H1 (cell line): Measurements from ENCODE around the gene FBXO5. TPM values are rescaled to one million over a fixed set of nuclear protein-coding genes. Genes with fewer than 3 reads are reported as not detected.

Experiments
- CTCF ChIA-PET: fragments of 300-600 bp; sonication (Branson Sonifier 250); formaldehyde crosslinking; loops from one replicate; lab custom pipeline; 2021; ENCODE audit not compliant: partially characterized antibody; lab: Charles Lee
- POLR2A ChIA-PET: fragments of 300-600 bp; sonication (Branson Sonifier 250); formaldehyde crosslinking; loops from one replicate; lab custom pipeline; 2021; ENCODE audit warnings: inconsistent platforms; ENCODE audit not compliant: partially characterized antibody; lab: Charles Lee
- DNase-seq, 2 experiments: peaks; one replicate each; pipeline versions ENCODE4 v3.0.0 to v3.0.0-alpha.2; 2010 to 2022; ENCODE audit warnings: low spot score in 2 of 2, low read depth in 1 of 2, mixed read lengths in 1 of 2
- FAIRE-seq: peaks from 2 replicates; lab custom pipeline; 2011; peaks lifted over from hg19 to GRCh38; lab: Jason Lieb, UNC
- H2AFZ ChIP-seq: 2 replicates; pipeline ENCODE4 v1.8.1; 2012; ENCODE audit warnings: low read length, inconsistent platforms
- H2AK5ac ChIP-seq: 2 replicates; pipeline ENCODE4 v1.6.1; 2013; ENCODE audit warnings: low read depth, low read length
- H2BK120ac ChIP-seq: replicated peaks from 2 replicates; pipeline ENCODE3; 2013; ENCODE audit warnings: low read depth, low read length, inconsistent platforms
- H2BK12ac ChIP-seq: 2 replicates; pipeline ENCODE4 v1.6.1; 2013; ENCODE audit warnings: low read depth, low read length
- H2BK15ac ChIP-seq: 2 replicates; pipeline ENCODE4 v1.6.1; 2013; ENCODE audit warnings: low read length
- H2BK20ac ChIP-seq: 2 replicates; pipeline ENCODE4 v1.6.1; 2013; ENCODE audit warnings: low read length
- H2BK5ac ChIP-seq: 2 replicates; pipeline ENCODE4 v1.6.1; 2013; ENCODE audit warnings: low read depth, low read length
- H3K14ac ChIP-seq: 2 replicates; pipeline ENCODE4 v1.6.1; 2013; ENCODE audit warnings: inconsistent platforms; ENCODE audit not compliant: insufficient read length
- H3K18ac ChIP-seq: 2 replicates; pipeline ENCODE4 v1.6.1; 2013; ENCODE audit warnings: low read length; ENCODE audit errors: extremely low read depth
- H3K23ac ChIP-seq: 2 replicates; pipeline ENCODE4 v1.6.1; 2013; ENCODE audit warnings: inconsistent platforms; ENCODE audit not compliant: insufficient read length
- H3K23me2 ChIP-seq: 2 replicates; pipeline ENCODE4 v1.6.1; 2013; ENCODE audit warnings: low read depth, low read length
- H3K27ac ChIP-seq: 2 replicates; pipeline ENCODE4 v1.6.1; 2011; ENCODE audit warnings: low read depth, low read length, inconsistent platforms
- H3K27me3 ChIP-seq, 4 experiments: replicated peaks in 1 of 4; 1 replicate in 1 of 4; 2 replicates in 3 of 4; pipeline versions ENCODE4 v1.6.1 to v1.8.1; 2011 to 2013; ENCODE audit warnings: low read length in 3 of 4, mild to moderate bottlenecking in 3 of 4, inconsistent platforms in 2 of 4, mixed read lengths in 2 of 4, moderate library complexity in 1 of 4; ENCODE audit not compliant: control insufficient read depth in 3 of 4, insufficient read depth in 3 of 4; ENCODE audit errors: extremely low read depth in 1 of 4
- H3K36me3 ChIP-seq, 4 experiments: 2 replicates each; pipeline versions ENCODE4 v1.6.1 to v1.8.1; 2011 to 2013; ENCODE audit warnings: mild to moderate bottlenecking in 4 of 4, low read length in 3 of 4, moderate library complexity in 2 of 4, control low read depth in 1 of 4, inconsistent platforms in 1 of 4; ENCODE audit not compliant: insufficient read depth in 4 of 4, control insufficient read depth in 2 of 4
- H3K4ac ChIP-seq: replicated peaks from 2 replicates; pipeline ENCODE3; 2013; ENCODE audit warnings: low read length, low read depth, mixed read lengths, inconsistent platforms; ENCODE audit not compliant: insufficient read length
- H3K4me1 ChIP-seq, 4 experiments: replicated peaks in 1 of 4; 1 replicate in 1 of 4; 2 replicates in 3 of 4; pipeline versions ENCODE4 v1.6.1 to v1.8.1; 2011 to 2013; ENCODE audit warnings: low read length in 3 of 4, inconsistent platforms in 2 of 4, mixed read lengths in 1 of 4; ENCODE audit not compliant: insufficient read depth in 4 of 4, control insufficient read depth in 3 of 4
- H3K4me2 ChIP-seq, 2 experiments: 2 replicates each; pipeline versions ENCODE4 v1.6.1 to v1.8.1; 2011 to 2013; ENCODE audit warnings: low read depth in 2 of 2, low read length in 2 of 2, control low read depth in 1 of 2, inconsistent platforms in 1 of 2, mild to moderate bottlenecking in 1 of 2; ENCODE audit not compliant: insufficient read depth in 1 of 2
- H3K4me3 ChIP-seq, 4 experiments: fragments of 200-600, 300-600 bp in 1 of 4; sonication (generic), shearing (Covaris generic), sonication (Bioruptor Twin) in 1 of 4; 2 replicates each; pipeline versions ENCODE4 v1.5.1 to v1.8.1; 2011 to 2016; ENCODE audit warnings: low read length in 4 of 4, low read depth in 3 of 4, control low read depth in 2 of 4, inconsistent platforms in 2 of 4, mild to moderate bottlenecking in 2 of 4, mixed read lengths in 1 of 4, moderate library complexity in 1 of 4; ENCODE audit not compliant: insufficient read depth in 2 of 4; ENCODE audit errors: extremely low read depth in 1 of 4
- H3K56ac ChIP-seq: replicated peaks from 2 replicates; pipeline ENCODE3; 2013; ENCODE audit warnings: low read depth, mild to moderate bottlenecking, mixed read lengths, low read length, inconsistent platforms; ENCODE audit not compliant: insufficient read length
- H3K79me1 ChIP-seq: 2 replicates; pipeline ENCODE4 v1.6.1; 2013; ENCODE audit warnings: low read depth, low read length, control low read depth
- H3K79me2 ChIP-seq, 2 experiments: 2 replicates each; pipeline versions ENCODE4 v1.6.1 to v1.8.1; 2012 to 2013; ENCODE audit warnings: low read length in 2 of 2, mild to moderate bottlenecking in 2 of 2, inconsistent platforms in 1 of 2; ENCODE audit not compliant: insufficient read depth in 2 of 2, control insufficient read depth in 1 of 2
- H3K9ac ChIP-seq, 4 experiments: replicated peaks in 1 of 4; 1 replicate in 1 of 4; 2 replicates in 3 of 4; pipeline versions ENCODE4 v1.6.1 to v1.8.1; 2011 to 2013; ENCODE audit warnings: low read depth in 3 of 4, low read length in 3 of 4, control low read depth in 2 of 4, mild to moderate bottlenecking in 2 of 4, moderate library complexity in 2 of 4, inconsistent platforms in 1 of 4; ENCODE audit errors: extremely low read depth in 1 of 4
- H3K9me3 ChIP-seq, 2 experiments: 2 replicates each; pipeline versions ENCODE4 v1.6.1 to v1.8.1; 2012 to 2013; ENCODE audit warnings: mild to moderate bottlenecking in 2 of 2, moderate library complexity in 2 of 2, control low read depth in 1 of 2, inconsistent platforms in 1 of 2, low read depth in 1 of 2, low read length in 1 of 2, mixed read lengths in 1 of 2; ENCODE audit not compliant: insufficient read depth in 2 of 2
- H4K20me1 ChIP-seq, 2 experiments: replicated peaks in 1 of 2; 2 replicates each; pipeline versions ENCODE3 to v1.8.1; 2011 to 2013; ENCODE audit warnings: inconsistent platforms in 2 of 2, low read length in 2 of 2, mild to moderate bottlenecking in 1 of 2; ENCODE audit not compliant: insufficient read depth in 2 of 2, control insufficient read depth in 1 of 2
- H4K5ac ChIP-seq: 2 replicates; pipeline ENCODE4 v1.6.1; 2013; ENCODE audit warnings: low read length, low read depth, mixed read lengths, inconsistent platforms; ENCODE audit not compliant: insufficient read length
- H4K8ac ChIP-seq: 2 replicates; pipeline ENCODE4 v1.8.0; 2013; ENCODE audit warnings: mild to moderate bottlenecking, moderate library complexity, low read length, inconsistent platforms; ENCODE audit not compliant: insufficient read depth; ENCODE audit errors: extremely low read depth
- H4K91ac ChIP-seq: replicated peaks from 2 replicates; pipeline ENCODE3; 2013; ENCODE audit warnings: low read length, mixed read lengths, inconsistent platforms; ENCODE audit not compliant: insufficient read length
- CHD2 ChIP-seq: IDR thresholded peaks from 2 replicates; pipeline ENCODE4 v1.6.1; 2012; ENCODE audit warnings: low read length, improper control_type of control experiment
- CREB1 ChIP-seq: IDR thresholded peaks from 2 replicates; pipeline ENCODE4 v1.6.1; 2012; ENCODE audit warnings: inconsistent platforms
- GTF2F1 ChIP-seq: IDR thresholded peaks from 2 replicates; pipeline ENCODE4 v1.6.1; 2012; ENCODE audit warnings: low read depth, low read length, improper control_type of control experiment, borderline replicate concordance
- POLR2A ChIP-seq, 2 experiments: IDR thresholded peaks; 1 replicate in 1 of 2; 2 replicates in 1 of 2; pipeline ENCODE4 v1.6.1; 2011; ENCODE audit warnings: low read depth in 2 of 2, low read length in 2 of 2, mild to moderate bottlenecking in 2 of 2; ENCODE audit errors: control extremely low read depth in 1 of 2
- SP4 ChIP-seq: IDR thresholded peaks from 2 replicates; pipeline ENCODE4 v1.6.1; 2012; ENCODE audit warnings: low read length, inconsistent platforms
- TBP ChIP-seq: IDR thresholded peaks from 2 replicates; pipeline ENCODE4 v1.6.1; 2011; ENCODE audit warnings: low read depth, low read length, improper control_type of control experiment
- TCF12 ChIP-seq: IDR thresholded peaks from 2 replicates; pipeline ENCODE4 v1.6.1; 2011; ENCODE audit warnings: low read depth, mild to moderate bottlenecking, low read length
- TEAD4 ChIP-seq: IDR thresholded peaks from 2 replicates; pipeline ENCODE4 v1.6.1; 2012; ENCODE audit warnings: low read depth, low read length, inconsistent platforms, mixed read lengths
- WGBS, 2 experiments: shearing (Covaris generic) in 1 of 2; methylation state at CpG; one replicate each; pipeline versions ENCODE4 v1.1.6 to v1.1.7; 2013 to 2015; ENCODE audit warnings: low lambda C conversion rate in 2 of 2, mixed read lengths in 2 of 2, inconsistent platforms in 1 of 2, low coverage in 1 of 2, missing lambda C conversion rate in 1 of 2; ENCODE audit not compliant: insufficient replicate concordance in 2 of 2, insufficient coverage in 1 of 2, insufficient read length in 1 of 2; ENCODE audit errors: extremely low coverage in 1 of 2, missing lambda C conversion rate in 1 of 2; 5-methylcytosine and 5-hydroxymethylcytosine counted together
- polyA plus RNA-seq, 7 experiments: library from polyadenylated mRNA; depleted of rRNA in 3 of 7; stranded (reverse) in 5 of 7; unstranded in 2 of 7; fragments of >200 nt in 5 of 7; fragments of 200-250 nt in 2 of 7; gene quantifications; 1 replicate in 5 of 7; 2 replicates in 1 of 7; 4 replicates in 1 of 7; pipeline versions ENCODE4 v1.2.1 to v1.2.3, GENCODE V29; 2011 to 2013; ENCODE audit warnings: missing spikeins in 2 of 7, mixed read lengths in 2 of 7
- total RNA-seq: library from RNA; stranded (reverse); fragmentation: NEBNext Ultra II Directional; extraction: Animal tissue kit (Norgen Biotek cat#: 25700); gene quantifications from 2 replicates; pipeline ENCODE4 v1.2.1, GENCODE V29; 2021

The FBXO5 gene
- total and polyA plus RNA-seq, 2 of the 8 experiments (the other 6 are each of a cell fraction or from before 2014, with no cell fraction given): 13.7 to 55.1 TPM

- no peak overlapping the region for H3K9ac ChIP-seq
- TF ChIP-seq TEAD4 (no peak), POLR2A (IDR thresholded peaks at IDR 0.05; ENCODE audit: control extremely low read depth in 1 of 2, low read depth in 2 of 2, low read length in 2 of 2) (no peak), TBP (no peak), TCF12 (no peak), CREB1 (no peak), CHD2 (no peak), GTF2F1 (no peak), SP4 (no peak)
- TF ChIP-seq, all 59 proteins: peak for 0
- Histone ChIP-seq H3K4ac (no peak overlapping the region), H2BK20ac (no peak overlapping the region), H4K8ac (no peak overlapping the region), H3K79me2 (no peaks in the 10 kb centered on the region), H3K56ac (no peak overlapping the region), H3K27me3 (no peaks in the 10 kb centered on the region), H3K4me3 (no peak overlapping the region), H3K23ac (no peak overlapping the region), H4K91ac (no peak overlapping the region), H3K23me2 (no peaks in the 10 kb centered on the region; the same call in 1 of the 2 replicates), H3K14ac (no peak overlapping the region), H2AK5ac (no peak overlapping the region), H3K36me3 (no peaks in the 10 kb centered on the region), H3K18ac (no peak overlapping the region), H3K4me1 (no peaks in the 10 kb centered on the region), H4K20me1 (no peaks in the 10 kb centered on the region), H2BK120ac (no peak overlapping the region), H3K9me3 (no peaks in the 10 kb centered on the region), H2BK12ac (no peak overlapping the region), H3K27ac (no peak overlapping the region), H2BK15ac (no peak overlapping the region), H2BK5ac (no peak overlapping the region), H3K79me1 (no peaks in the 10 kb centered on the region), H2AFZ (no peak overlapping the region), H4K5ac (no peak overlapping the region), H3K4me2 (no peak overlapping the region)
- CTCF ChIA-PET: interaction anchor here (0.6 to 1.0 kb wide), 2 partner anchors 9 to 148 kb away, joined by 3 read pairs; no protein-coding TSS in a partner anchor
- DNase-seq (no peak), FAIRE-seq (no peak)
- 92% methylated on average over 4 of the region's 4 CpGs; no CpG with 5 or more reads in 1 of the 2 experiments for WGBS, 2 experiments
- POLR2A ChIA-PET: interaction anchor here (1.7 kb wide), 1 partner anchor 32 kb away, joined by 5 read pairs; no protein-coding TSS in a partner anchor
These were observed 32.3 kb upstream of the FBXO5 start for GRCh38 chr6:153015094-153015640.
